Measurements from ENCODE around the gene HOXA10.

HOXA10 gene

DNA sequence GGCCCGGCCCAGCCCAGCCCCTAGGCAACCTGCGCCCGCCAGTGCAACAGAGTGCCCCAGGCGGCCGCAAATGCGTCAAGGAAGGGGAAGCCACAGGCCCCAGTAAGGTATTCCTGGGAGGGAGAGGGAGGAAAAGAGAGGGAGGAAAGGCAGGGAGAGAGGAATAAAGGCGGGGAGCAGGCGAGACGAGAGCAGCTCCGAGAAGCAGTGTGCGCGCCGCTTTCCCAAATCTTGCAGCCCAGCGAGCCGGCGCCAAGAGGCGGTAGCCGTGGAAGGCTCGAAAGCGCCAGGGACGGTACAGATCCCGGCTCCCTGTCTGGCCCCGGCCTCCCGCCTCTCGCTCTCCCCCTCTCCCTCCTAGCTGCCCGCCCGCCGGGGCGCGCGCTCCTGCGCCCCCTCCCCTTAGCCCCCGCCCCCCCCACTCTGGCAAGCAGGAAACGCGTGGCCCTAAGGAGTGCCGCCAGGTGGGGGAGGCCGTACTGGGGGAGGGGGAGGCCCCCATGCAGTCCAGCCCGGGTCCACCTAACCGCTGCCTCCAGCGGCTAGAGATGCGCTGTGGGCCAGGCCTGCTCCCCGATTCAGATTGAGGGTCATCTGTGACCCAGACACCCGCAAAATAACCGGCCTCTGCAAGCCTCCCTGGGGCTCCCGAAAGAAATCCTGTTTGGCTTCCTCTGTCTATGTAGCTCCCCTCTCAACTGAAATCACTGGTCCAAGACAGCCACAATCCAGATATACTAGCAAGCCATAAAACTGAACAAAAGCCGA lies 4.3 kb downstream of the HOXA10 start:
- Histone ChIP-seq H3K4me3 (ENCODE audit: low read length) (no peak overlapping the region), H3K4me1 (ENCODE audit: low read length) (peaks cover 9% of the 10 kb centered on the region), H3K9me2 (replicated peaks; ENCODE audit: insufficient read depth, low read length) (no peaks in the 10 kb centered on the region), H3K27me3 (replicated peaks; ENCODE audit: insufficient read depth, low read length) (peaks cover 97% of the 10 kb centered on the region), H3K36me3 (replicated peaks; ENCODE audit: insufficient read depth, low read length) (no peaks in the 10 kb centered on the region), H3K9me3 (replicated peaks; ENCODE audit: insufficient read depth, low read length) (no peaks in the 10 kb centered on the region), H3K9ac (ENCODE audit: low read length) (no peak overlapping the region), H3K4me2 (ENCODE audit: low read depth, low read length) (no peak overlapping the region), H4K20me1 (ENCODE audit: insufficient read depth, low read length) (no peaks in the 10 kb centered on the region), H3K27ac (ENCODE audit: low read length) (no peak overlapping the region), H2AFZ (ENCODE audit: low read length) (no peak overlapping the region), H3F3A (ENCODE audit: insufficient read depth, low read length) (peaks cover 12% of the 10 kb centered on the region), H3K79me2 (ENCODE audit: low read length) (no peaks in the 10 kb centered on the region)
- no peak for DNase-seq
- TF ChIP-seq EZH2phosphoT487 (IDR thresholded peaks at IDR 0.05; ENCODE audit: low read length) (no peak), EZH2 (optimal IDR thresholded peaks at IDR 0.05; ENCODE audit: low read depth, low read length) (no peak)
- TF ChIP-seq, protein P1, sequence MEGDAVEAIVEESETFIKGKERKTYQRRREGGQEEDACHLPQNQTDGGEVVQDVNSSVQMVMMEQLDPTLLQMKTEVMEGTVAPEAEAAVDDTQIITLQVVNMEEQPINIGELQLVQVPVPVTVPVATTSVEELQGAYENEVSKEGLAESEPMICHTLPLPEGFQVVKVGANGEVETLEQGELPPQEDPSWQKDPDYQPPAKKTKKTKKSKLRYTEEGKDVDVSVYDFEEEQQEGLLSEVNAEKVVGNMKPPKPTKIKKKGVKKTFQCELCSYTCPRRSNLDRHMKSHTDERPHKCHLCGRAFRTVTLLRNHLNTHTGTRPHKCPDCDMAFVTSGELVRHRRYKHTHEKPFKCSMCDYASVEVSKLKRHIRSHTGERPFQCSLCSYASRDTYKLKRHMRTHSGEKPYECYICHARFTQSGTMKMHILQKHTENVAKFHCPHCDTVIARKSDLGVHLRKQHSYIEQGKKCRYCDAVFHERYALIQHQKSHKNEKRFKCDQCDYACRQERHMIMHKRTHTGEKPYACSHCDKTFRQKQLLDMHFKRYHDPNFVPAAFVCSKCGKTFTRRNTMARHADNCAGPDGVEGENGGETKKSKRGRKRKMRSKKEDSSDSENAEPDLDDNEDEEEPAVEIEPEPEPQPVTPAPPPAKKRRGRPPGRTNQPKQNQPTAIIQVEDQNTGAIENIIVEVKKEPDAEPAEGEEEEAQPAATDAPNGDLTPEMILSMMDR (IDR thresholded peaks at IDR 0.05; ENCODE audit: low read length): no peak

DNA sequence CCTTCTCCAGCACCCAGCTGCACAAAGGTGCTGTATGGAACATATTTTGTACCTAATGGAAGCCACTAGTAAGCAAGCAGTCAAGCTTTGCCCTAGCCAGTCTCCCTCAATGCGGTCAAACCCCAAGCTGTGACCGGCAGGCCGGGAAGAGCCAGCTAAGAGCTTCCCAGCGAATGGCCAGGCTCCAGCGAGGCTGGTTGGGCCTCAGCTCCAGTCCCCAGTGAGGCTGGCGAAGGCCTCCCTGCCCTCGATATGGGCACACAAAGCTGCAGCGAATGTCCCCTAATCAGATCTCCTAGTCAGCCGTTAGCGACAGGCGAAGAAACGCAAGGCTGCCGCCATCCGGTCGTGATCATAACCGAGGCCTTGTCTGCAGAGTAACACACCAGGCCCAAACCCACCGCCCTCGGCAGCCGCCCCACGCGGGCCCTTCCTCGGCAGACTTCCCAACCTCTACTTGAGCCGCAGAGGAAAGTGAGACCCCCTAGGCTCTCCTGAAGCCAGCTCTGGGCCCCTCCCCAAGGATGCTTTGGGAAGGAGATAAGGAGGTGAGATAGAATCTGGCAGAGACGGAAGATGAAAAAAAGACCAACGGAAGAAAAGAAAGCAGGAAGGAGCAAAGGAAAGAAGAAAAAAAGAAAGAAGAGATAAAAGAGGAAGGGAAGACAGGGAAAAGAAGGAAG lies 5.7 kb downstream of the HOXA10 start:
- H3K9ac ChIP-seq (ENCODE audit: low read length): no peak overlapping the region
- H3K27me3 ChIP-seq (replicated peaks; ENCODE audit: insufficient read depth, low read length): peaks cover 97% of the 10 kb centered on the region
- H4K20me1 ChIP-seq (ENCODE audit: insufficient read depth, low read length): no peaks in the 10 kb centered on the region
- H3K27ac ChIP-seq (ENCODE audit: low read length): no peak overlapping the region
- DNase-seq: no peak
- H2AFZ ChIP-seq (ENCODE audit: low read length): no peak overlapping the region
- no peak overlapping the region for H3K4me3 ChIP-seq (ENCODE audit: low read length)
- H3K79me2 ChIP-seq (ENCODE audit: low read length): no peaks in the 10 kb centered on the region
- no peaks in the 10 kb centered on the region for H3K9me2 ChIP-seq (replicated peaks; ENCODE audit: insufficient read depth, low read length)
- peaks cover 9% of the 10 kb centered on the region for H3K4me1 ChIP-seq (ENCODE audit: low read length)
- H3F3A ChIP-seq (ENCODE audit: insufficient read depth, low read length): peaks cover 12% of the 10 kb centered on the region
- TF ChIP-seq EZH2phosphoT487 (IDR thresholded peaks at IDR 0.05; ENCODE audit: low read length) (no peak), EZH2 (optimal IDR thresholded peaks at IDR 0.05; ENCODE audit: low read depth, low read length) (no peak)
- TF ChIP-seq, protein P1 (IDR thresholded peaks at IDR 0.05; ENCODE audit: low read length): no peak
- no peak overlapping the region for H3K4me2 ChIP-seq (ENCODE audit: low read depth, low read length)
- H3K36me3 ChIP-seq (replicated peaks; ENCODE audit: insufficient read depth, low read length): no peaks in the 10 kb centered on the region
- H3K9me3 ChIP-seq (replicated peaks; ENCODE audit: insufficient read depth, low read length): no peaks in the 10 kb centered on the region

DNA sequence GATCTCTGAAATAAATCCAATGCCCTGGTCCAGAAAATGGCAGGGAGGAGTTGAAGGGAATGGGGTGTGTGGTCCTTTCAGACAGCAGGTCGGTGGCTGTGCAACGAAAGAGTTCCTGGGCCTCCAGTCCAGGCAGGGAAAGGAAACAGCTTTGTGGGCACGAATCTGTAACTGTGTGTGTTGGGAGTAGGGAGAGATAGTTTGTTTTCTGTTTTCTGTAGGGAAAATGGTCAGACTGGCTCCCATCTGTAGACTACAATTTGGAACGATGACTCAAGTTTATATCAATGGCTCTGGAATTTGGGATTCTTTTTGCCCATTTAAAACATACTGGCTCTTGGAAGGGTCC lies 6.2 kb downstream of the HOXA10 start:
- peaks cover 97% of the 10 kb centered on the region for H3K27me3 ChIP-seq (replicated peaks; ENCODE audit: insufficient read depth, low read length)
- H3K36me3 ChIP-seq (replicated peaks; ENCODE audit: insufficient read depth, low read length): no peaks in the 10 kb centered on the region
- peaks cover 12% of the 10 kb centered on the region for H3F3A ChIP-seq (ENCODE audit: insufficient read depth, low read length)
- DNase-seq: no peak
- TF ChIP-seq, protein P1 (IDR thresholded peaks at IDR 0.05; ENCODE audit: low read length): no peak
- TF ChIP-seq EZH2 (optimal IDR thresholded peaks at IDR 0.05; ENCODE audit: low read depth, low read length) (no peak), EZH2phosphoT487 (IDR thresholded peaks at IDR 0.05; ENCODE audit: low read length) (no peak)
- no peak overlapping the region for H3K4me2 ChIP-seq (ENCODE audit: low read depth, low read length)
- H3K27ac ChIP-seq (ENCODE audit: low read length): no peak overlapping the region
- H3K4me3 ChIP-seq (ENCODE audit: low read length): no peak overlapping the region
- H3K9ac ChIP-seq (ENCODE audit: low read length): no peak overlapping the region
- no peaks in the 10 kb centered on the region for H3K9me3 ChIP-seq (replicated peaks; ENCODE audit: insufficient read depth, low read length)
- H2AFZ ChIP-seq (ENCODE audit: low read length): no peak overlapping the region
- no peaks in the 10 kb centered on the region for H3K79me2 ChIP-seq (ENCODE audit: low read length)
- no peaks in the 10 kb centered on the region for H3K9me2 ChIP-seq (replicated peaks; ENCODE audit: insufficient read depth, low read length)
- peaks cover 9% of the 10 kb centered on the region for H3K4me1 ChIP-seq (ENCODE audit: low read length)
- H4K20me1 ChIP-seq (ENCODE audit: insufficient read depth, low read length): no peaks in the 10 kb centered on the region

Data from MM.1S (cell line).